Nucleus accumbens (tissue), 56 donors: Measurements from ENCODE around the gene PTPDC1.

Experiments used
- DNase-seq, 56 donors: peaks; one replicate each; lab custom pipeline; 2025; lab: John Stamatoyannopoulos, UW

Gene PTPDC1

DNA sequence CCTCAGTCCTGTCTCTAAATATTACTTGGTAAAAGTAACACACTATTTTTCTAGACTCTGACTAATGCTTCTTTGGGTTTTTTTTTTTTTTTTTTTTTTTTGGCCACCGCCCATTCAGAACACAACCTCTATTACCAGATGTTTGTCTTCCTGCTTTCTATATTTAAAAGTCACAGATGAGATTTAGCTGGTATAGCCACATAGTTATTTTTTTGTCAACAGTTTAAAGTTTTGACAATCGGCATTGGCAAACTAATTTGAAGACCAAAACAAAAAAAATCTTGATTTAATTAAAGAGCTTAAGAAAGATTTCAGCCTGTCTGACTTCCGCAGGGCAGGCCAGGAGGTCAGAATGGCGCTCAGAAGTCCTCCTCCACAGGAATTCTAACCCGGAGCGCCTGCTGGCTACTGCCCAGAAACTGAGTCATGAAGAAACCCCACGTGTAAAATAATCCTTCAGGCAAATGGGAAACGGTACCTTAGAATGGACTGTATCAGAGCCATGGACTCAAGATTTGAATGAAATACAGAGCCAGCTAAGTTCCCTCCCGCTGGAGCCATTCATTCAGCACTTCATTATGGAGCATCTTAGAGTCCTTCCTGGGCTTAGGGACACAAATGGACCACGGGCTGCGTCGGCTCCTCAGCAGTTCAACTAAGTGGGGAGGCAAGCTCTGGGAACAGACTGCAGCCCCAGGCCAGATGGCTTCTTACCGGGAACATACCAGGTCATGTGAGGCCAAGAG, 55.6 kb downstream of the PTPDC1 start:
- DNase-seq, result peak in 1 of 56 donors; percentile 13

GRCh38 chr9:94140418-94140780, 56.1 kb downstream of the PTPDC1 start:
- DNase-seq, result no peak

DNA sequence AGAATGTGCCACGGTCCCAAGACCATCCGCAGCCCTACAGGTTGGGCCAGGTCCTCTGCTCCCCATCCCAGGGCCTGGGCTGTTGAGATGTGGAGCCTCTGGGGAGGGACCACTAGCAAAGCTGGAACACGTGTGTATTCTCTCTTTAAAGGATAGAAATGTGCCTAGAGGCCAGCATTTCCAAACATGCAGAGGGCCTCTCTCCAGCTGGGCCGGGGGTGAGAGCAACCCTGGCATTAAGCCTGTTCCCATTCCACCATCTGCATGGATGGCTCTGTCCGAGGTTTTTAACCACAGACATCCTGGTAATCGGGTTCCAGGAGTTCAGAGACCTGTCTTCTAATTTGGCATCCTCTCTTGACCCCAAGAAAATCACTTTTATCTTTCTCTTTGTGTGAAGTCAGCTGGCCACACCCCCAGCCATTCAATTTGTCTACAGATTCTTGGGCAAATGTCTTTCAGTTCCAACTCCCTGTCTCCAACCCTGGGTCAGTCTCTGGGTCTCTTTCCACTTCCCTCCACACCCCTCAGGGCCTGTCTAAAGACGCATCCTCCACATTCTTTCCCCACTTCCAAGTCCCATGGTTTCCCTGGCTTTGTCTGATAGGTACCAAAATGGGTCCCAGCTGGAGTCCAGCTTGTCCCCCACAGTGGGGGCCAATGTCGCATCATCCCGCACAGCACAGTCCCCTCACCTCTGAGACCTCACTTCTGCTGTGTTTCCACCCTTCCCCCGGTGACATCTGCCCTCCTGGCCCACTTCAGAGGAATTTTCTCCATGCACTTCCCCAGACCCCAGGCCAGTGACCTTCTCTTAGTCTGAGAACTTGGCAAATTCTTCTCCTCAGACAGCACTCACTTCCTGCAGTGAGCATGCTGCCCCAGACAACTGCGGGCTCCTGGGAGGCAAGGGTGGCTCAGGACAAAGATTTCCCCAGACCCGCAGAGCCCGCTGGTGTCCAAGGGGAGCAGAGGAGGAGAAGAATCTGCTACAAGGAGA, 56.8 kb downstream of the PTPDC1 start:
- no peak for DNase-seq

DNA sequence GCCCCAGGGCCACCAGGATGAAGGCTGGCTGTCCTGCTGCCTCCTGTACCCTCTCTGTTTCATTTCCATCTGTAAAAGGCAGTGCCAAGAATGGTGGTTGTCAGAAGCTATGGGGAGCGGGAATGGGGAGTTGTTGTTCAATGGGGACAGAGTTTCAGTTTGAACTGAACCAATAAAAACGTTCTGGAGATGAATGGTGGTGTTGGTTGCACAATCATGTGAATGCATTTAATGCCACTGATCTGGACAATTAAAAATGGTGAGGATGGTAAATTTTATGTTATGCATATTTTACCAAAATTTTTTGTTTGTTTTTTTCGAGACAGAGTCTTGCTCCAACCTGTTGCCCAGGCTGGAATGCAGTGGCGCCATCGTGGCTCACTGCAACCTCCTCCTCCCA, 58.1 kb downstream of the PTPDC1 start:
- DNase-seq, result no peak

DNA sequence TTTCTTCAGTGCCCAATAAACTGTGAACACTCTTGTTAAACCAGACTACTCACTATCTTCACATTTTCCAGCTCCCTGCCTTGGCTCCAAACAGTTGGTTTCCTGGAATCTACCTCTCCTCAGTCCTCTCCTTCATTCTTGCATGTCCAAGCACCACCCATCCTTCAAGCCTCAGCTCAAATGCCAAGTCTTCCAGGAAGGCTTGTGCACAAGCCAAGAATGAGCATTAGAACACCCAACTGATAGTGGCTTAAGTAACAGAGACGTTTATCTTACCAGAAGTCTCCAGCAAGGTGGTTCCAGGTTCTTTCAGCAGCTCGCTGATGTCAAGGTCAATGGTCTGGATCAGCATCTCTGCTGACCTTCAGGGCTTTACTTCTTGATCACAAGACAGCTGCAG, 60.1 kb downstream of the PTPDC1 start:
- no peak for DNase-seq

DNA sequence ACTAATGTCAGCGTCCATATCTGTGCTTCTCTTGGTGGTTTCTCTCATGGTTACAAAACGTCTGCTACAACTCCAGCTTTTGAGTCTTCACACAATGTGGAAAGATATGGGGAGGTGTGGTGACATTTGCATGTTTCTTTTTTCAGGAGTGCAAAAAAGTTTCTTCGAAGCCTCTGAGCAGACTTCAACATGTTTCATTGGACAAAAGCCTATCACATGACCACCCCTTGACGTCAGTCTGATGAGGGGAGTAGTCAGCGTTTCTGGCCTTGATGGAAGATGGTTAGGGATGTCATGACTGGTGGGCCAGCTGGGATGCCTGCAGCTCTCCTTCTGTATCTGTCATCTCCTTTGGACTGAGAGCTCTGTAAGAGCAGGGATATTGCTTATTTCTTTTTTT, 61.4 kb downstream of the PTPDC1 start:
- DNase-seq, result no peak

GRCh38 chr9:94147776-94148175, 63.5 kb downstream of the PTPDC1 start:
- DNase-seq, result no peak

GRCh38 chr9:94148419-94148818, 64.2 kb downstream of the PTPDC1 start:
- no peak for DNase-seq

GRCh38 chr9:94149696-94150095, 65.4 kb downstream of the PTPDC1 start:
- no peak for DNase-seq

DNA sequence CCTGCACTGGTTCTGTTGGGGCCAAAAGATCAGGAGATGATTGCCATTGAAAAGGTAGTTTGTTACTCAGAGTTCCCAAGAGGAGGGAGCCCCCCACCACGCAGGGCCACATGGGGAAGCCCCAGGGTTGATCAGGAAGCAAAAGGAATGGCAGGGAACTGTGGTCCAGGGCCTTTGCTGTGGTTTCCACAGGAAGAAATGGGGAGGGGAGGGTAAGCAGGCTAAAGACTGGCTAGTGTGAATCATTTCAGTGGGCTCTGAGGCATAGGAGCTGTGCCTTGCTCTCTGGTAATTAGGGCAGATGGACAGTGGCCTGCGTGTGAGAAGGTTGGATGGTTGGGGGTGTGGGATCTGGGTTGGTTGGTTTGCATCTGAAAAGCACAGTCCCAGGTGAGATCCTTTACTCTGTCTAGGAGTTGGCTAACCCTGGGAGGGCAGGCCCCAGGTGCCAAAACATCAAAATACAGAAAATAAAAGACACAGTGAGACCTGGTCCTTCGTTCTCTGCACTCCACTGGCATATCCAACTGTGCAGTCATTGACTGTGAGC, 66.1 kb downstream of the PTPDC1 start:
- no peak for DNase-seq

DNA sequence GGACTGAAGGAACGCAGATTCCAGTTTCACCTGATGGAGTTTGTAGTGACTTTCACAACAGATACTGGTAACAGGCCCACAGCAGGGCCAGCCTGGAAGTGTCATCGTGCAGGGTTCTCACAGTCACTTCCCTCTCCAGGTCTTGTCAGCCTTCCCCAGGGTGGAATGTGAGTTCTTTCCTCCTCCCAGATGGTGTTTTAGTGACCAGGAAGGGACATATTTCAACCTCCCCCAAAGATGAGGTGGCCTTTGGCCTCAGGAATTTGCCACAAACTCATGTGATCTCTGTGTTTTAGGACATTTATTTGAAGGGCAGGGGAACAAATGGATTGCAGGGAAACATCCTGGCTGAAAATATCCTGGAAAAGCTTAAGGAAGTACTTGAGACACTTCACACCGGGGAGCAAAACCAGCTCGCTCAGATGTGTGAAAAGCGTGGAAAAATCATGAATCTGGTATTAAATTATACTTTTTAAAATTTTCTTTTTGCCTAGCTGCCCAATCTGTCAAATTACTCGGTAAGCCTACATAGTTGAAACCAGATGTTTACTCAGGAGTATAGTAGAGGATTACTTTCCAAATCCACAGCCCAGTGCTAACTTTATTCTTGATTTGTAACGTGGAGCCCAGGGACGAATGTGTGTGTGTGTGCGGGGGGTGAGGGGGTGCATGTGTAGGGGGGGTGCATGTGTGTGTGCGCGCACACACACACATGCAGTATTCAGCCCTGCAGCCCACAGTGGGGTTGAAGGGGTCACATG, 66.8 kb downstream of the PTPDC1 start:
- no peak for DNase-seq

GRCh38 chr9:94153905-94154304, 69.6 kb downstream of the PTPDC1 start:
- no peak for DNase-seq

GRCh38 chr9:94156348-94157049, 72.2 kb downstream of the PTPDC1 start:
- no peak for DNase-seq

GRCh38 chr9:94157050-94157801, 73.0 kb downstream of the PTPDC1 start:
- DNase-seq, result peak in 46 of 56 donors; percentile 3 to 79 (median 30)
